Dedifferentiated amniotic fluid mesenchymal stem cell (primary cell): ENCODE results near the gene FBXW4.

ENCODE experiments used
- DNase-seq: peaks from one replicate; pipeline ENCODE4 v3.0.0-alpha.2; 2016; ENCODE audit errors: extremely low spot score

Gene FBXW4

GRCh38 chr10:101694674-101695403 is at the start of gene FBXW4:
FBXW4 (minus strand) TSS chr10:101695170; CDS start chr10:101695105, 65 bp downstream.
- DNase-seq: no peak

- DNase-seq: no peak
Observed at GRCh38 chr10:101744267-101744666, 49.3 kb upstream of the FBXW4 start.

DNA sequence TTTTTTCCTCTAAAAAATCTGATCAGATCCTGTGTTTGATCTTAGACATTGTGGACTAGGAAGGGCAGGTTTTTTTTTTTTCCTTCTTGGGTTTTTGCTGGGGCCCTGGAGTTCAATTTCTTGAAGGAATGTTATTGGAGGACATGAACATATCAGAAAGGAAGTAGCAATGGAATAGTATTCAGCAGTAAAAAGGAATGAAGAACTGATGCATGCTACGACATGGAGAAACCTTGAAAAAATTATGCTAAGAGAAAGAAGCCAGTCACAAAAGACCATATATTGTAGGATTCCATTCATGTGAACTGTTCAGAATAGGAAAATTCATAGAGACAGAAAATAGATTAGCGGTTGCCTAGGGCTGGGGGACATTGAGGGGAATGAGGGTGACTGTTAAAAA is 47.0 kb upstream of the FBXW4 start:
- DNase-seq: no peak

GRCh38 chr10:101736666-101737065 is 41.7 kb upstream of the FBXW4 start:
- DNase-seq: no peak

DNA sequence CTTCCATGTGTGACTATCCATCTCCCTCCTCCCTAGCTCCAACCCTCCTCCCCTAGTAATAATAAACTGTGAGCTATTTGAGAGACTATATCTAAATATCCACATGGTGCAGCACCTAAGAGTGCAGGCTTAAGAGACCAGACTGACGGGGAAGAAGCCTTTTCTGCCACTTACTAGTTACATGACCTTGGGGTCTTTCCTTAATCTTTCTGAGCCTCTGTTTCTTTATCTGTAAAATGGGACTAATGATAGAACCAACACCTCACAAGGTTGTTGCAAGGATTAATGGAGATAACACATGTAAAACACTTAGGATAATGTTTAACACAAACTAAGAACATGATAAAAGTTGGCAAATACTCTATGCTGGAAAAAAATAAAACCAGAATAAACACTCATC is 37.1 kb upstream of the FBXW4 start:
- DNase-seq: no peak

DNA sequence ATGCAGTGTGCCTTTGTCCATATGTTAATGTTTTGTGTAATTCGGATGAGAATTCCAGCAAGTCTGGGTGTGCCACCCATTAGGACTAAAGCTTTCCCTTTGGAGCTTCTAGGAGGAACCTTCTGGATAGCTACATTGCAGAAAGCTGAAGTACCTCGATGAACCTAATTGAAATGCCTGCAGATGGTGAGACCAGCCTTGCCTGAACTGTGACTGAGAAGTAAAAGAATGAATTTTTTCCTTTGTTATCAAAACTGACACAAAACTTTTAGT is 31.1 kb upstream of the FBXW4 start:
- DNase-seq: no peak

GRCh38 chr10:101725296-101726114 is 30.5 kb upstream of the FBXW4 start:
- DNase-seq: no peak

- no peak for DNase-seq
Observed at GRCh38 chr10:101724446-101724845, 29.5 kb upstream of the FBXW4 start.

DNA sequence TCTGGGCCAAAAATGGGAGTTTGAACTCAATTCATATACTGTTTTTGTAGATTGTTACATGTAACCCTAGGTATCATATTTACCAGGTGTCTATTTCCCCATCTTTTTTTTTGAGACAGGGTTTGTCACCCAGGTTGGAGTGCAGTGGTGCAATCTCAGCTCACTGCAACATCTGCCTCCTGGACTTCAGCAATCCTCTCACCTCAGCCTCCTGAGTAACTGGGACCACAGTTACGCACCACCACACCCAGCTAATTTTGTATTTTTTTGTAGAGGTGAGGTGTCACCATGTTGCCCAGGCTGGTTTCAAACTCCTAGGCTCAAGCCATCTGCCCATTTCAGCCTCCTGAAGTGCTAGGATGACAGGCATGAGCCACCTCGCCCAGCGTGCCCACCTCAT is 28.2 kb upstream of the FBXW4 start:
- peak; percentile 12 for DNase-seq

- DNase-seq: no peak
Observed at GRCh38 chr10:101721806-101722205, 26.8 kb upstream of the FBXW4 start.

DNA sequence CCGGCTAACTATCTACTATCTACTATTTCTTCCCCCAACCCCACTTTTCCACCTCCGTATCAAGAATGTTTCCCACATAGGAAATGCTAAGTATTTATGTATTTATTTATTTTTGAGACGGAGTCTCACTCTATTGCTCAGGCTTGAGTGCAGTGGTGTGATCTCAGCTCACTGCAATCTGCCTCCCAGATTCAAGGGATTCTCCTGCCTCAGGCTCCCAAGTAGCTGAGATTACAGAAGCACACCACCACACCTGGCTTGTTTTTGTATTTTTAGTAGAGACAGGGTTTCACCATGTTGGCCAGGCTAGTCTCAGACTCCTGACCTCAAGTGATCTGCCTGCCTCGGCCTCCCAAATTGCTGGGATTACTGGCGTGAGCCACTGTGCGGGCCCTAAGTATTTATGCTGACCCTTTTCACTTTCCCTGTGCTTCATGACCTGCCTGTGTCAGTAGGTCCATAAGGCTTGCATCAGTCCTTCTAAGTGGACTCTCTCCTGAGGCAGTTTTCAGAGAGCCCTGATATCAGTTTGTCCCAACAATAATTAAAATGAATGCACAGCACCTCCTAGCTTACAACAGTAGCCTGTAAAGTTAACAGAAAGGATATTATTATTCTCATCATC is 25.7 kb upstream of the FBXW4 start:
- DNase-seq: no peak

DNA sequence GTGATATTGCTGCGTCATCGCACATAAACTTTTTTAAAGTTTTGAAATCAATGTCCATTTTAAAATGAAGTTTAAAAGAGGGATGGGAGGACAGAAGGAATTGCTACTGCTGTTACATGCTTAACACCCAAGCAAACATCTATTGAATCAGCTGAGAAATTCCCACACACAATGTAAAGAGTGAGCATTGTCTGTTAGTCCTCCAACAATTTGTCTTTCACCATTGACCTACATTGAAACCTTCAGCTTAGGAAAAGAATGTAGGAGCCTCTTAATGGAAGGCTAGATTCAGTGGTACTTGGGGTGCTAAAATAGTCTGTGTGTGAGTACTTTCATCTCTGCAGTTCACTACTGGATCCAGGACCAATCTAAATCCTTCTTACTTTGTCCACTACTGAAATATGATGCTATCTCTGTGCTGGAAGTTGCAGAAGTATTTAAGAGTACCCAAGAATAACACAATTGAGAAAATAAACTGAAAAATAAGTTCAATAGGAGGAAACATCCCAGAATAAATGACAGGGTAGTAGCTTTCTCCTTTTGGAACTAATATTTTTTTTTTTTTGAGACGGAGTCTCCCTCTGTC is 23.8 kb upstream of the FBXW4 start:
- DNase-seq: no peak

DNA sequence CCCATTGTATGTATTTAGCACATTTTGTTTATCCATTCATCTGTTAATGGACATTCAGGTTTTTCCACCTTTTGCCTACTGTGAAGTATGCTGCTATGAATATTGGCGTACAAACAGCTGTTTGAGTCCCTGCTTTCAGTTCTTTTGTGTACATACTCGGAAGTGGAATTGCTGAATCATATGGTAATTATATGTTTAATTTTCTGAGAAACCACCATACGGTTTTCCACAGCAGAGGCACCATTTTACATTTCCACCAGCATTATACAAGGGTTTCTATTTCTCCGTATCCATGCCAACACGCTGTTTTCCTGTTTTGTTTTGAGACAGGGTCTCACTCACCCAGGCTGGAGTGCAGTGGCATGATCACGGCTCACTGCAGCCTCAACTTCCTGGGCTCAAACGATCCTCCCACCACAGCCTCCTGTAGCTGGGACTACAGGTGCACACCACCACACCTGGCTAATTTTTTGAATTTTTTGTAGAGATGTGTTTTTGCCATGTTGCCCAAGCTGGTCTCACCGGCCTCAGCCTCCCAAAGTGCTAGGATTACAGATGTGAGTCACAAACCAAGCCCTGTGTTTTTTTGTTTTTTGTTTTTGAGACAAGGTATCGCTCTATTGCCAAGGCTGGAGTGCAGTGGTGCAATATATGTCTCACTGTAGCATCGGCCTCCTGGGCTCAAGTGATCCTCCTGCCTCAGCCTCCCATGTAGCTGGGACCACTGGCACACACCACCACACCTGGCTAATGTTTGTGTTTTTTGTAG is 22.1 kb upstream of the FBXW4 start:
- no peak for DNase-seq

DNA sequence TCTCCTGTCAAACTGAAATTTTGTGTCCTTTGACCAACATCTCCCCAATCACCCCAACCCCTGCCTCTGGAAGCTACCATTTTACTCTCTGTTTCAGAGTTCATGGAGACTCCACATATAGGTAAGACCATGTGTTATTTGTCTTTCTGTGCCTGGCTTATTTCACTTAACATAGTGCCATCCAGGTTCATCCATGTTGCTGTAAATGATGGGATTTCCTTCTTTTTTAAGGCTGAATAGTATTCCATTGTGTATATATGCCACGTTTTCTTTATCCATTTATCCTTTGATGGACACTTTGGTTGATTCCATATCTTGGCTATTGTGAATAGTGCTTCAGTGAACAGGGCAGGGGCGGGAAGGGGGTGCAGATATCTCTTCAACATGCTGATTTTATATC is 18.0 kb upstream of the FBXW4 start:
- no peak for DNase-seq

DNA sequence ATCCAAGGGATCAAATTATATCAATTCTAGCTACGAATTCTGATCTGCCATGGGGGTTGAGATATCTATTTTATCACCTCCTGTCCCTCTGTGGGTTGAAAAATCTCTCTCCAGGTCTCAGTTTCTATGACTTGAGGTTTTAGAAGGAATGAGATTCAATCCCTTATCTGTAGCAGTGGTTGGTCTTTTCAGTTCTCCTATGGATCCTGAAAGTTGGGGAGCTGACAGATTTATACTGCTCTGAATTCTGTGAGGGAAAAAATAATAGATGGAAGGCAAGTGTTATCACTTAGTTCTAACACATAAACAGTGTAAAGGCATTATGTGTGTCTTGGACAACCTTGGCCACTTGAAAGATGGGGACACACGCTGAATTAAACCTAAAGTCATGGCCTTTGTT is 15.8 kb upstream of the FBXW4 start:
- no peak for DNase-seq

DNA sequence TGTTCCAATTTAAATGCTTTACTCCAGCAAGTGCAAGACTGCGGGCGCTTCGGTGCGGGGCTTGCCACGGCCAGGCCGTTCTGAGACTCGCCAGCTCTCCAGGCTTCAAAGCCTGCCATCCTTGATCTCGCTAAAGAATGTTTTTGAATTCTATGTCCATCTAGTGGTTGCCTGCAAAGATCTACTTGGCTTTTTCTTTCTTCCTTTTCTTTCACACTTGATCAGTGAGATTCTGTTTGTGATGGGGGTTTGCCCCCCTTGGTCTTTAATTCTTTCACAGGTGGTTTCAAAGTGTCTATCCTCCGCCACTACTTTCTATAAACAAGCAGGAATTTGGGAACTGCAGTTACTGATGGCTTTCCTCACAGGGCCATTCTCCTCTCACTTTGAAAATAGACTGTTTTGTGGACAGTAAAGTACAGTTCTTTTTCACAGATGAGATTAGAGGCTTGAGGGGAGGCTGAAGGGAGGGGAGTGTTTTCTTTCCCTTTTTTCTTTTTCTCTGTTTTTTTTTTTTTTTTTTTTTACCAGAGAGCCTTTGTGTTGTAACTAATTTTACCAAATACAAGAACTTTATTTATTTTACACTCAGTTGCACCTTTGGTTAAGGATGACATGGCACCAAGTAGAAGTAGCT is 15.2 kb upstream of the FBXW4 start:
- DNase-seq: peak; percentile 10

DNA sequence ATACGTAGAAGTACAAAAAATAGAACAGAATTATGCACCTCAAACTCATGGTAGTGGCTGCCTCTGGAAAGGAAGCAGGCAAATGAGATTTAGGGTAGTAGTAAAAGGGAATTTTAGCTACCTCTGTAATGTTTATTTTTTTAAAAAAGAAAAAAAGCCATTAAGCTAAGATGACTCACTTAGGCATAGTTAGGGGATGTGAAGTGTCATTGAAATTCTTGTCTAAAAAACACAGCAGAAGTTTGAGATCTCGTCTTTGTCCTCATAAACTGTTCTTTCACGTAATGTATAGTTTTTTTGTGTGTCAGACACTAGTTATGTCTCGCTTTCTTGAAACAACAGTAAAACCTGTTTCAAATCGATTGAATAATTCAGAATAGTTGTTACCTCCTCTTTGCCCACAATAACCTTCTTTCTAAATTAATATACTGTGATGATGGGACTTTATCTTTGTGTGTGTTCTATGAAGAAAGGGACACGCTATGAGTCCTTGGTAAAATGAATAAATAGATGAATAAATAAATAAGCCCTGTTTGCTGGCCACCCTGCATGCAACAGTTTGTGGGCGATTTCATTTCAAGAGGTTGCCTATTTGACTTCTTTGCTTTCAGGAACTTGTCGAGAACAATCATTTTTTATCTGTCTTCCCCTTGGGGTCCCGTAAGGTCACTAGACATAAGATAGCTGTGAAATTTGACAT is 14.5 kb upstream of the FBXW4 start:
- no peak for DNase-seq

GRCh38 chr10:101708870-101709269 is 13.9 kb upstream of the FBXW4 start:
- no peak for DNase-seq

DNA sequence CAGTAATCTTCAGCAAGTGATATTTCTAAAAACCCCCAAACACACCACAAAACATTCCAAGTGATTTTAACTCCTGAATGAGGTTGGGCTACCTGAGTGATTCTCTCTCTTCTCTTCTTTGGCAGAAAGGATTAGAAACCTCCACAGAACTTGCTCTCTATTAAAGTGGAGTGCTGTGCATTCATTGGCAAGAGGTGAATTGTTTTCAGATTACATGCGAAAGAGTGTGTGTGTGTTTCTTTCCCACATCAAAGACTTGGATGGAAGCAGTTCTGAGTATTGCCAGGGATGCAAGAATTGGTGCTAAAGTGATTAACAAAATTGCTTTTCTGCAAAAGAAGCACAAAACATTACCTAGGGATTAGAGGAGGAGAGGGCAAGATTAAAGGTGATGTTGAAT is 13.1 kb upstream of the FBXW4 start:
- DNase-seq: no peak

DNA sequence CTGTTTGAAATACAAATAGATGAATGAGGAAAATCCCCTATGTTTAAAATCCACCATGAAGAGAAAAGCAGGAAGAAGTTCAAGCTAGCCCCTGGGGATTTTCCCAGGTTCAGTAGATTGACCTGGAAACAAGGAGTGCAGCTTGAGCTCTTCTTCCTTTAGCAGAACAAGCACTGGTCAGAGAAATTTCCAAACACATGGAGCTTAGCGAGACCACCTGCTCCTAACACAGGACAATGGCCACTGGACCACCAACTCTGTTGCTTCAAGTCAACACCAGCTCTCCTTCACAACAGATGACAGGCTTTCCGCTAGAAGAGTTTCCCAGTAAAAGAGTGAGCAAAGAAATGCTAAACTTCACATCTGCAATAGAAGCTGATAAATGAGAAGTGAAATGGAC is 9.4 kb upstream of the FBXW4 start:
- no peak for DNase-seq

DNA sequence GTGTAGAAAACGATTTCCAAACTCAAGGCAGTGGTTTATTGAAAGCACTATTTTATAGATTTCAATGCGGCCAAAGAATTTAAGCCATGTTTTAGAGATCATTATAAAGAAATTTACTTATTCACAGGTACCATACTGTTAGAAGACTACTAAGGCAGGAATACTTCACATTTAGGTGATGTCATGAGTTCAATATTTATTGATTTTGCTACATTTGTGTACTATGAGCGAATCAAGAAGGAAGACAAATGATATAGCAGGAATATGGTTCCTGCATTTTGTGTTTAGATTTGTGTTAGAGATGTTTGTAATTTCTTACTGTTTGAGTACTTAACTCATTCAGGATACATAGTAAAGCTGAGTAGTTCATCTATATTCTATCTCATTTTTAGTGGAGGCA is 1.7 kb upstream of the FBXW4 start:
- no peak for DNase-seq
